Non-pigmented ciliary epithelial cell (primary cell): ENCODE measurements around the gene MAP4.
A peak's percentile ranks its signal among the peaks of the same experiment; 100 is the strongest.
"Not testable (repeated sequence)": the region's sequence is repeated elsewhere in the genome, so short reads cannot be mapped to it uniquely, and the experiment has no call there.

Experiments used
- DNase-seq: peaks from one replicate; pipeline ENCODE4 v3.0.0-alpha.2; 2010; ENCODE audit warnings: low read depth

Gene MAP4

GRCh38 chr3:48016301-48016973 lies at the start of gene MAP4:
Gene MAP4, minus strand, starts transcription at chr3:48016416. Its CDS starts 17,556 bp downstream, at chr3:47998860.
- DNase-seq, result no peak

GRCh38 chr3:48065035-48065434 lies 48.8 kb upstream of the MAP4 start:
- no peak for DNase-seq

GRCh38 chr3:48064292-48064829 lies 48.1 kb upstream of the MAP4 start:
- DNase-seq, result no peak

GRCh38 chr3:48061586-48061985 lies 45.4 kb upstream of the MAP4 start:
- DNase-seq, result not testable (repeated sequence)

GRCh38 chr3:48058091-48058490 lies 41.9 kb upstream of the MAP4 start:
- no peak for DNase-seq

GRCh38 chr3:48057521-48057920 lies 41.3 kb upstream of the MAP4 start:
- no peak for DNase-seq

GRCh38 chr3:48047841-48048464 lies 31.7 kb upstream of the MAP4 start:
- DNase-seq, result no peak

- DNase-seq, result no peak
These were observed 26.0 kb upstream of the MAP4 start for GRCh38 chr3:48042071-48042760.

- no peak for DNase-seq
These were observed 23.4 kb upstream of the MAP4 start for GRCh38 chr3:48039487-48040190.

- no peak for DNase-seq
These were observed 22.8 kb upstream of the MAP4 start for GRCh38 chr3:48038971-48039481.

- DNase-seq, result peak; percentile 76
These were observed 17.8 kb upstream of the MAP4 start for GRCh38 chr3:48034000-48034516.

- DNase-seq, result no peak
These were observed 14.0 kb upstream of the MAP4 start for GRCh38 chr3:48030188-48030587.

GRCh38 chr3:48026951-48027908 lies 11.0 kb upstream of the MAP4 start:
- DNase-seq, result no peak

- no peak for DNase-seq
These were observed 9.9 kb upstream of the MAP4 start for GRCh38 chr3:48026098-48026497.

GRCh38 chr3:48024401-48024800 lies 8.2 kb upstream of the MAP4 start:
- DNase-seq, result no peak

- DNase-seq, result no peak
These were observed 7.2 kb upstream of the MAP4 start for GRCh38 chr3:48023377-48023776.

GRCh38 chr3:48022178-48022577 lies 6.0 kb upstream of the MAP4 start:
- no peak for DNase-seq

GRCh38 chr3:48018841-48019240 lies 2.6 kb upstream of the MAP4 start:
- DNase-seq, result no peak

- no peak for DNase-seq
These were observed 610 bp downstream of the MAP4 start for GRCh38 chr3:48015431-48016180.

GRCh38 chr3:48014358-48014757 lies 1.9 kb downstream of the MAP4 start:
- DNase-seq, result no peak
